ENCODE data around the gene RPS21. TPM values are rescaled to one million over a fixed set of nuclear protein-coding genes. Genes with fewer than 3 reads are reported as not detected.

RPS21 gene
- polyA plus RNA-seq, 1 of the 3 experiments (the other 2 are of a cell fraction), result 16,625 TPM

- no peak overlapping the region for H3K9ac ChIP-seq
- DNase-seq, result no peak
- TF ChIP-seq TCF12 (IDR thresholded peaks at IDR 0.05) (no peak), MAX (IDR thresholded peaks at IDR 0.05; ENCODE audit: low read depth) (no peak), CHD2 (IDR thresholded peaks at IDR 0.05; ENCODE audit: low read length, partially characterized antibody) (no peak)
- no peaks in the 10 kb centered on the region for H3K27me3 ChIP-seq (ENCODE audit: insufficient read depth)
- no peak overlapping the region for H3K27ac ChIP-seq (ENCODE audit: low read depth in 2 of 2, low read length in 1 of 2)
- ChIA-PET CTCF (interaction anchor here (1.2 to 1.9 kb wide), 3 partner anchors 9 to 89 kb away, joined by 3 to 7 read pairs (median 6); partner anchors contain the start of gene ADRM1), POLR2A (interaction anchor here (2.0 kb wide), 1 partner anchor 18 kb away, joined by 5 read pairs; no protein-coding TSS in a partner anchor)
- H3K4me3 ChIP-seq (ENCODE audit: low read depth in 2 of 2, low read length in 1 of 2), result no peak overlapping the region
- H3K4me2 ChIP-seq, result no peak overlapping the region
- H4K20me1 ChIP-seq (ENCODE audit: insufficient read depth), result peaks cover 22% of the 10 kb centered on the region
- H3K9me2 ChIP-seq, result no peaks in the 10 kb centered on the region
- no peaks in the 10 kb centered on the region for H3K9me3 ChIP-seq
- peaks cover 25% of the 10 kb centered on the region for H3K79me2 ChIP-seq (ENCODE audit: insufficient read depth)
- peaks cover 15 to 38% of the 10 kb centered on the region in 2 experiments for H3K36me3 ChIP-seq (replicated peaks in 1 of 2; ENCODE audit: control insufficient read depth in 1 of 2, insufficient read depth in 2 of 2, low read length in 1 of 2)
- peaks cover 17% of the 10 kb centered on the region for H3F3A ChIP-seq (replicated peaks; ENCODE audit: insufficient read depth)
- WGBS (ENCODE audit: low lambda C conversion rate), result 95% methylated on average over 9 of the region's 10 CpGs
- peaks cover 0 to 19% of the 10 kb centered on the region in 2 experiments; a peak in 2 of 4 replicates for H3K4me1 ChIP-seq (ENCODE audit: control insufficient read depth in 1 of 2, insufficient read depth in 2 of 2, low read depth in 1 of 2, low read length in 1 of 2)
- no peak overlapping the region for H2AFZ ChIP-seq (ENCODE audit: low read depth)
Measured at GRCh38 chr20:62392077-62392418, 5.1 kb downstream of the RPS21 start.

GRCh38 chr20:62392621-62393334 is 5.9 kb downstream of the RPS21 start:
- POLR2A ChIA-PET, result no interaction called here

More at GRCh38 chr20:62392621-62393334, 5.9 kb downstream of the RPS21 start:
- Histone ChIP-seq H3K79me2 (ENCODE audit: insufficient read depth) (peaks cover 18% of the 10 kb centered on the region), H3K4me3 (ENCODE audit: low read depth in 2 of 2, low read length in 1 of 2) (no peak overlapping the region), H3K27ac (ENCODE audit: low read depth in 2 of 2, low read length in 1 of 2) (no peak overlapping the region; a peak in 1 of 4 replicates), H3K27me3 (ENCODE audit: insufficient read depth) (no peaks in the 10 kb centered on the region), H3K36me3 (replicated peaks in 1 of 2; ENCODE audit: control insufficient read depth in 1 of 2, insufficient read depth in 2 of 2, low read length in 1 of 2) (peaks cover 15 to 36% of the 10 kb centered on the region in 2 experiments), H3K4me2 (no peak overlapping the region), H3F3A (replicated peaks; ENCODE audit: insufficient read depth) (peaks cover 17% of the 10 kb centered on the region), H3K9ac (no peak overlapping the region), H4K20me1 (ENCODE audit: insufficient read depth) (peaks cover 19% of the 10 kb centered on the region), H3K4me1 (ENCODE audit: control insufficient read depth in 1 of 2, insufficient read depth in 2 of 2, low read depth in 1 of 2, low read length in 1 of 2) (peaks cover 0 to 18% of the 10 kb centered on the region in 2 experiments; a peak in 2 of 4 replicates), H3K9me2 (no peaks in the 10 kb centered on the region), H2AFZ (ENCODE audit: low read depth) (no peak overlapping the region), H3K9me3 (no peaks in the 10 kb centered on the region)
- WGBS (ENCODE audit: low lambda C conversion rate), result 93% methylated on average over 5 of the region's 21 CpGs
- no peak for DNase-seq
- CTCF ChIA-PET, result interaction anchor here (1.0 to 2.0 kb wide), 4 partner anchors 10 to 90 kb away, joined by 3 to 7 read pairs (median 5); partner anchors contain the start of gene ADRM1
- TF ChIP-seq TEAD4 (IDR thresholded peaks at IDR 0.05; ENCODE audit: borderline replicate concordance, insufficient read depth), result no peak
- TF ChIP-seq SMC3 (IDR thresholded peaks at IDR 0.05; ENCODE audit: low read depth, low read length), result no peak
- TF ChIP-seq REST (IDR thresholded peaks at IDR 0.05; ENCODE audit: low read depth, low read length), result no peak
- TF ChIP-seq NRF1 (IDR thresholded peaks at IDR 0.05; ENCODE audit: low read depth, low read length), result no peak
- TF ChIP-seq EZH2phosphoT487 (IDR thresholded peaks at IDR 0.05; ENCODE audit: borderline replicate concordance, low read depth), result no peak
- TF ChIP-seq CHD2 (IDR thresholded peaks at IDR 0.05; ENCODE audit: low read length, partially characterized antibody), result no peak
- TF ChIP-seq ELF1 (IDR thresholded peaks at IDR 0.05), result no peak
- TF ChIP-seq FOSL2 (IDR thresholded peaks at IDR 0.05; ENCODE audit: borderline replicate concordance, low read depth), result no peak
- TF ChIP-seq, protein P1, sequence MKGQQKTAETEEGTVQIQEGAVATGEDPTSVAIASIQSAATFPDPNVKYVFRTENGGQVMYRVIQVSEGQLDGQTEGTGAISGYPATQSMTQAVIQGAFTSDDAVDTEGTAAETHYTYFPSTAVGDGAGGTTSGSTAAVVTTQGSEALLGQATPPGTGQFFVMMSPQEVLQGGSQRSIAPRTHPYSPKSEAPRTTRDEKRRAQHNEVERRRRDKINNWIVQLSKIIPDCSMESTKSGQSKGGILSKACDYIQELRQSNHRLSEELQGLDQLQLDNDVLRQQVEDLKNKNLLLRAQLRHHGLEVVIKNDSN (IDR thresholded peaks at IDR 0.05; ENCODE audit: borderline replicate concordance, low read depth), result no peak
- TF ChIP-seq, protein P2, sequence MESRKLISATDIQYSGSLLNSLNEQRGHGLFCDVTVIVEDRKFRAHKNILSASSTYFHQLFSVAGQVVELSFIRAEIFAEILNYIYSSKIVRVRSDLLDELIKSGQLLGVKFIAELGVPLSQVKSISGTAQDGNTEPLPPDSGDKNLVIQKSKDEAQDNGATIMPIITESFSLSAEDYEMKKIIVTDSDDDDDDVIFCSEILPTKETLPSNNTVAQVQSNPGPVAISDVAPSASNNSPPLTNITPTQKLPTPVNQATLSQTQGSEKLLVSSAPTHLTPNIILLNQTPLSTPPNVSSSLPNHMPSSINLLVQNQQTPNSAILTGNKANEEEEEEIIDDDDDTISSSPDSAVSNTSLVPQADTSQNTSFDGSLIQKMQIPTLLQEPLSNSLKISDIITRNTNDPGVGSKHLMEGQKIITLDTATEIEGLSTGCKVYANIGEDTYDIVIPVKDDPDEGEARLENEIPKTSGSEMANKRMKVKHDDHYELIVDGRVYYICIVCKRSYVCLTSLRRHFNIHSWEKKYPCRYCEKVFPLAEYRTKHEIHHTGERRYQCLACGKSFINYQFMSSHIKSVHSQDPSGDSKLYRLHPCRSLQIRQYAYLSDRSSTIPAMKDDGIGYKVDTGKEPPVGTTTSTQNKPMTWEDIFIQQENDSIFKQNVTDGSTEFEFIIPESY (IDR thresholded peaks at IDR 0.05; ENCODE audit: borderline replicate concordance, low read depth), result no peak
- no peak for TF ChIP-seq MXI1 (IDR thresholded peaks at IDR 0.05; ENCODE audit: low read depth, low read length)
- no peak for TF ChIP-seq FOXM1 (IDR thresholded peaks at IDR 0.05; ENCODE audit: low read depth)
- TF ChIP-seq RXRA (IDR thresholded peaks at IDR 0.05; ENCODE audit: borderline replicate concordance, low read depth), result no peak
- no peak for TF ChIP-seq TCF12 (IDR thresholded peaks at IDR 0.05)
- TF ChIP-seq JUND (IDR thresholded peaks at IDR 0.05), result no peak
- no peak for TF ChIP-seq TAF1 (IDR thresholded peaks at IDR 0.05; ENCODE audit: borderline replicate concordance, low read depth, low read length)
- TF ChIP-seq, protein P3, sequence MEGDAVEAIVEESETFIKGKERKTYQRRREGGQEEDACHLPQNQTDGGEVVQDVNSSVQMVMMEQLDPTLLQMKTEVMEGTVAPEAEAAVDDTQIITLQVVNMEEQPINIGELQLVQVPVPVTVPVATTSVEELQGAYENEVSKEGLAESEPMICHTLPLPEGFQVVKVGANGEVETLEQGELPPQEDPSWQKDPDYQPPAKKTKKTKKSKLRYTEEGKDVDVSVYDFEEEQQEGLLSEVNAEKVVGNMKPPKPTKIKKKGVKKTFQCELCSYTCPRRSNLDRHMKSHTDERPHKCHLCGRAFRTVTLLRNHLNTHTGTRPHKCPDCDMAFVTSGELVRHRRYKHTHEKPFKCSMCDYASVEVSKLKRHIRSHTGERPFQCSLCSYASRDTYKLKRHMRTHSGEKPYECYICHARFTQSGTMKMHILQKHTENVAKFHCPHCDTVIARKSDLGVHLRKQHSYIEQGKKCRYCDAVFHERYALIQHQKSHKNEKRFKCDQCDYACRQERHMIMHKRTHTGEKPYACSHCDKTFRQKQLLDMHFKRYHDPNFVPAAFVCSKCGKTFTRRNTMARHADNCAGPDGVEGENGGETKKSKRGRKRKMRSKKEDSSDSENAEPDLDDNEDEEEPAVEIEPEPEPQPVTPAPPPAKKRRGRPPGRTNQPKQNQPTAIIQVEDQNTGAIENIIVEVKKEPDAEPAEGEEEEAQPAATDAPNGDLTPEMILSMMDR (IDR thresholded peaks at IDR 0.05), result no peak
